ENCODE measurements around the gene DENND1A.

Gene DENND1A

GRCh38 chr9:123861086-123861755 is 68.7 kb downstream of the DENND1A start:
- no peak for TF ChIP-seq CTCF (IDR thresholded peaks at IDR 0.05)
- H3K27ac ChIP-seq = no peak overlapping the region
- H3K4me3 ChIP-seq = no peak overlapping the region
- DNase-seq (ENCODE audit: low spot score) = no peak

- no peak for DNase-seq (ENCODE audit: low spot score)
- no peak overlapping the region for H3K27ac ChIP-seq
- no peak for TF ChIP-seq CTCF (IDR thresholded peaks at IDR 0.05)
- H3K4me3 ChIP-seq = no peak overlapping the region
These were observed 69.3 kb downstream of the DENND1A start for GRCh38 chr9:123860603-123861002.

- no peak for DNase-seq (ENCODE audit: low spot score)
- no peak overlapping the region for H3K4me3 ChIP-seq
- H3K27ac ChIP-seq = no peak overlapping the region
- TF ChIP-seq CTCF (IDR thresholded peaks at IDR 0.05) = no peak
These were observed 77.5 kb downstream of the DENND1A start for GRCh38 chr9:123852403-123852802.

GRCh38 chr9:123851851-123852250 is 78.1 kb downstream of the DENND1A start:
- H3K27ac ChIP-seq = no peak overlapping the region
- no peak for DNase-seq (ENCODE audit: low spot score)
- no peak for TF ChIP-seq CTCF (IDR thresholded peaks at IDR 0.05)
- no peak overlapping the region for H3K4me3 ChIP-seq

GRCh38 chr9:123848447-123849085 is 81.4 kb downstream of the DENND1A start:
- TF ChIP-seq CTCF (IDR thresholded peaks at IDR 0.05) = no peak
- DNase-seq (ENCODE audit: low spot score) = no peak
- Histone ChIP-seq H3K4me3 (no peak overlapping the region), H3K27ac (no peak overlapping the region)

GRCh38 chr9:123846966-123847365 is 83.0 kb downstream of the DENND1A start:
- no peak for TF ChIP-seq CTCF (IDR thresholded peaks at IDR 0.05)
- H3K27ac ChIP-seq = no peak overlapping the region
- H3K4me3 ChIP-seq = no peak overlapping the region
- no peak for DNase-seq (ENCODE audit: low spot score)

- H3K27ac ChIP-seq = no peak overlapping the region
- DNase-seq (ENCODE audit: low spot score) = no peak
- no peak overlapping the region for H3K4me3 ChIP-seq
- TF ChIP-seq CTCF (IDR thresholded peaks at IDR 0.05) = no peak
These were observed 86.2 kb downstream of the DENND1A start for GRCh38 chr9:123843703-123844102.

Measured in coronary artery (tissue), 2 donors.